Type B pancreatic cell (in vitro differentiated cells): ENCODE results near the gene EFNA4. TPM values are rescaled to one million over a fixed set of nuclear protein-coding genes. Genes with fewer than 3 reads are reported as not detected.
A peak's percentile ranks its signal among the peaks of the same experiment; 100 is the strongest.

Source experiments
- DNase-seq: peaks from one replicate; pipeline ENCODE4 v3.0.0; 2021; ENCODE audit warnings: mixed read lengths; ENCODE audit not compliant: unreplicated experiment; ENCODE audit errors: extremely low spot score
- H3K27ac Mint-ChIP-seq: 2 replicates; pipeline ENCODE4 v1.8.0; 2021; ENCODE audit warnings: mild to moderate bottlenecking, mixed read lengths
- H3K27me3 Mint-ChIP-seq: 2 replicates; pipeline ENCODE4 v1.8.0; 2021; ENCODE audit warnings: mixed read lengths
- H3K36me3 Mint-ChIP-seq: 2 replicates; pipeline ENCODE4 v1.8.0; 2021; ENCODE audit warnings: mixed read lengths
- H3K4me1 Mint-ChIP-seq: one replicate; pipeline ENCODE4 v1.8.0; 2021; ENCODE audit warnings: mixed read lengths; ENCODE audit not compliant: unreplicated experiment
- H3K4me3 Mint-ChIP-seq: 2 replicates; pipeline ENCODE4 v1.8.0; 2021; ENCODE audit warnings: mild to moderate bottlenecking, mixed read lengths
- H3K9me3 Mint-ChIP-seq: 2 replicates; pipeline ENCODE4 v1.8.0; 2021; ENCODE audit warnings: mixed read lengths
- total RNA-seq: library from RNA; stranded (reverse); gene quantifications from 2 replicates; pipeline ENCODE4 v1.2.1, GENCODE V29; 2021; ENCODE audit warnings: low replicate concordance
- TF ChIP-seq, protein P1 (sequence below): fragments of 200-600 bp; sonication (generic); conservative IDR thresholded peaks from 2 replicates; pipeline ENCODE4 v1.5.0; 2021; ENCODE audit warnings: antibody characterized with exemption, mild to moderate bottlenecking

Gene EFNA4
- total RNA-seq, 1 donor from 2014 or later = 22.1 TPM

DNA sequence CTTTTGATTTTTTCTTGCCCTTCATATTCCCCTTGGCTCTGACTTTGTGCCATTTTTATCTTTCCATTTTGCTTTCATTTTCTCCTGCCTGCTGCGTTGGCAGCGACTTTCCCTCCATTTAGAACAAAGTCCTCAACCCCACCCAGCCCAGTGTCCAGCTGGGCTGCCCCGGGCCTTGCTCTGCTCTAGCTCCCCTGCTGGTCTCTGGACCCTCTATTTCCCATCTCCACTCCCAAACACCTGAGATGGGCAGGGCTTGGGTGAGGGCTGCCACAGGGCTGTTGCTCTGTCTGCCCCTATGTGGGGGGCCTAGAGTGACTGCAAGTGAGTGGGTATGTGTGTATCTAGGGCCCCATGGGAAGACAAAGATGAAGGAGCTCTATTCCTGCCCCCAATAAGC lies 19.7 kb upstream of the EFNA4 start:
- DNase-seq = no peak
- Mint-ChIP-seq H3K4me1 (peaks cover 14% of the 10 kb centered on the region), H3K4me3 (no peak overlapping the region), H3K27ac (peak overlapping the region; percentile 19), H3K36me3 (no peaks in the 10 kb centered on the region), H3K9me3 (no peaks in the 10 kb centered on the region), H3K27me3 (peaks cover 7% of the 10 kb centered on the region)
- TF ChIP-seq, protein P1, sequence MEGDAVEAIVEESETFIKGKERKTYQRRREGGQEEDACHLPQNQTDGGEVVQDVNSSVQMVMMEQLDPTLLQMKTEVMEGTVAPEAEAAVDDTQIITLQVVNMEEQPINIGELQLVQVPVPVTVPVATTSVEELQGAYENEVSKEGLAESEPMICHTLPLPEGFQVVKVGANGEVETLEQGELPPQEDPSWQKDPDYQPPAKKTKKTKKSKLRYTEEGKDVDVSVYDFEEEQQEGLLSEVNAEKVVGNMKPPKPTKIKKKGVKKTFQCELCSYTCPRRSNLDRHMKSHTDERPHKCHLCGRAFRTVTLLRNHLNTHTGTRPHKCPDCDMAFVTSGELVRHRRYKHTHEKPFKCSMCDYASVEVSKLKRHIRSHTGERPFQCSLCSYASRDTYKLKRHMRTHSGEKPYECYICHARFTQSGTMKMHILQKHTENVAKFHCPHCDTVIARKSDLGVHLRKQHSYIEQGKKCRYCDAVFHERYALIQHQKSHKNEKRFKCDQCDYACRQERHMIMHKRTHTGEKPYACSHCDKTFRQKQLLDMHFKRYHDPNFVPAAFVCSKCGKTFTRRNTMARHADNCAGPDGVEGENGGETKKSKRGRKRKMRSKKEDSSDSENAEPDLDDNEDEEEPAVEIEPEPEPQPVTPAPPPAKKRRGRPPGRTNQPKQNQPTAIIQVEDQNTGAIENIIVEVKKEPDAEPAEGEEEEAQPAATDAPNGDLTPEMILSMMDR = no peak

DNA sequence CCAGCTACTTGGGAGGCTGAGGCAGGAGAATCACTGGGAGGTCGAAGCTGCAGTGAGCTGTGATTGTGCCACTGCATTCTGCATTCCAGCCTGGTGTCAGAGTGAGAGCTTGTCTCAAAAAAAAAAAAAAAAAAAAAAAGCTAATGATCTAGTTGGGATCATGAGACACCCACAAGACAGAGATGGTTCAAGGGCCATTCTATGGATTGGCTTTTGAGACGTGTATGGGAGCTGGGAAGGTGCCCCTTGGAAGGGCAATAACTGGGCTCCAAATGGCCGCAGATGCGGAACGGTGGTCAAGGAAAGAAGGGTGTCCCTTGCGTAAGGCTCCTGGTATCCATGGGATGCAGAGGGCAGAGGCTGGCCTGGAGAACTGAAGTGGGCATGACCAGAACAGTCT lies 19.2 kb upstream of the EFNA4 start:
- Mint-ChIP-seq H3K9me3 (no peaks in the 10 kb centered on the region), H3K36me3 (no peaks in the 10 kb centered on the region), H3K4me3 (no peak overlapping the region), H3K27ac (peak overlapping the region; percentile 81), H3K27me3 (peaks cover 7% of the 10 kb centered on the region), H3K4me1 (peaks cover 18% of the 10 kb centered on the region)
- TF ChIP-seq, protein P1 = no peak
- DNase-seq = no peak

DNA sequence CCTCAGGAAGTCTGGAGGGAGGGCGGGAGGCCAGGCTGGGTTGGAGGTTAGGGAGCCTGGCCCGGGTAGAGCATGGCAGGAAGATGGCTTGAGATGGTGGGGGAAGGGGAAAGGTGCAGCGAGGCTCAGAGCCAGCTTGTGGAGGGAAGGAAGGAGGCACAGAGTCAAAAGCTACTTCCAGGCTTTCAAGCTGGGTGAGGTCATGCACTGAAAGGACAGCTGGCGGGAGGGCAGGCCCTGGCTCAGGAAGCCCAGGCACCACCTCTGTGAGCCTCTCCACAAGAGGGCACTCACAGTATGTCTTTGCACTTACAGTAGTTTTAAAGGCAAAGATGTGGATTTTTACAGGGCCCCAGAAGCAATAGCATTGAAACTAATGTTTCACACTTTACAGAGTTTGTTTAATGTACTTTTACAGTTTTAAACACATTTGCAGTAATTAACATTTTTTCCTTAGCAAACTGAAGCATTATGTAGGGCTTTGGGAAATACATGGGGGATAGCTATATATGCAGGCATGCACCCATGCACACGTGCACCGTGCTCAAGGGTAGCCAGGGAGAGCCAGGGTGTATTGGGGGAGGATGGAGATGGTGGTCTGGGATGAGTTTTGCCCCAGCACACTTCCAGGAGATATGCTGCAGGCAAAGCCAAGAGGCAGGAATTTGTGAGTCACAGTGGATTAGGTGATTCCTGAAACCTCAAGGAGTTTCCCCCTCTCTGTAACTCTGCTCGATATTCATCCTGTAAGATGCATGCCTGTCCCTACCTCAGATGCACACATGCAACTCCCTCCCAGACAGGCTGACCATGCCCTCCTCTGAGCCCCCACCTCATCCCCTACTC lies 18.5 kb upstream of the EFNA4 start:
- DNase-seq = no peak
- TF ChIP-seq, protein P1 = peak; percentile 77
- no peaks in the 10 kb centered on the region for H3K9me3 Mint-ChIP-seq
- H3K27ac Mint-ChIP-seq = peak overlapping the region; percentile 81
- H3K4me3 Mint-ChIP-seq = peak overlapping the region; percentile 13
- peaks cover 25% of the 10 kb centered on the region for H3K4me1 Mint-ChIP-seq
- peaks cover 7% of the 10 kb centered on the region for H3K27me3 Mint-ChIP-seq
- H3K36me3 Mint-ChIP-seq = no peaks in the 10 kb centered on the region

- no peak for DNase-seq
- no peaks in the 10 kb centered on the region for H3K9me3 Mint-ChIP-seq
- no peaks in the 10 kb centered on the region for H3K27me3 Mint-ChIP-seq
- H3K4me3 Mint-ChIP-seq = peak overlapping the region; percentile 41
- TF ChIP-seq, protein P1 = no peak
- H3K27ac Mint-ChIP-seq = peak overlapping the region; percentile 91
- H3K36me3 Mint-ChIP-seq = no peaks in the 10 kb centered on the region
- peaks cover 34% of the 10 kb centered on the region for H3K4me1 Mint-ChIP-seq
Measured at GRCh38 chr1:155048449-155049334, 14.8 kb upstream of the EFNA4 start.

GRCh38 chr1:155049651-155050559 lies 13.6 kb upstream of the EFNA4 start:
- TF ChIP-seq, protein P1 = no peak
- no peak for DNase-seq
- Mint-ChIP-seq H3K27me3 (no peaks in the 10 kb centered on the region), H3K27ac (peak overlapping the region; percentile 91), H3K4me1 (peaks cover 26% of the 10 kb centered on the region), H3K36me3 (no peaks in the 10 kb centered on the region), H3K9me3 (no peaks in the 10 kb centered on the region), H3K4me3 (peak overlapping the region; percentile 93)
